Esophagus muscularis mucosa (tissue), 4 donors: ENCODE results near the gene QRICH2. TPM values are rescaled to one million over a fixed set of nuclear protein-coding genes. Genes with fewer than 3 reads are reported as not detected.

Source experiments
- DNase-seq: peaks from one replicate; pipeline ENCODE4 v3.0.0-alpha.2; 2017; ENCODE audit errors: extremely low spot score
- H3K27ac ChIP-seq, 4 donors: fragments of 200-600 bp; sonication (generic); replicated peaks in 1 of 4; 1 replicate in 3 of 4; 2 replicates in 1 of 4; pipeline ENCODE4 v1.5.1; 2016 to 2019; ENCODE audit warnings: mild to moderate bottlenecking in 1 of 4
- H3K27me3 ChIP-seq, 4 donors: fragments of 200-600 bp; sonication (generic); one replicate each; pipeline versions ENCODE4 v1.5.1 to v1.6.0; 2016 to 2019
- H3K36me3 ChIP-seq, 4 donors: fragments of 200-600 bp; sonication (generic); one replicate each; pipeline ENCODE4 v1.5.1; 2016 to 2019
- H3K4me1 ChIP-seq, 4 donors: fragments of 200-600 bp; sonication (generic); one replicate each; pipeline ENCODE4 v1.5.1; 2016 to 2019
- H3K4me3 ChIP-seq, 4 donors: fragments of 200-600 bp; sonication (generic); 1 replicate in 2 of 4; 2 replicates in 2 of 4; pipeline ENCODE4 v1.5.1; 2016 to 2019; ENCODE audit warnings: mild to moderate bottlenecking in 4 of 4, moderate library complexity in 1 of 4
- H3K9me3 ChIP-seq, 4 donors: fragments of 200-600 bp; sonication (generic); 1 replicate in 3 of 4; 2 replicates in 1 of 4; pipeline ENCODE4 v1.5.1; 2016 to 2019
- CTCF ChIP-seq, 3 experiments: fragments of 200-600 bp in 2 of 3; fragments of 450-650 bp in 1 of 3; sonication (generic) in 2 of 3; IDR thresholded peaks; one replicate each; pipeline ENCODE4 v1.5.1; 2017 to 2019; ENCODE audit warnings: antibody characterized with exemption in 3 of 3, mild to moderate bottlenecking in 2 of 3, moderate library complexity in 1 of 3
- EP300 ChIP-seq: sonication (generic); formaldehyde crosslinking; IDR thresholded peaks from one replicate; pipeline ENCODE4 v1.6.1; 2017; ENCODE audit warnings: antibody characterized with exemption
- POLR2A ChIP-seq: fragments of 450-650 bp; IDR thresholded peaks from one replicate; pipeline ENCODE4 v1.6.1; 2017; ENCODE audit warnings: antibody characterized with exemption, moderate library complexity, mild to moderate bottlenecking, low read depth
- POLR2AphosphoS5 ChIP-seq, 2 donors: sonication (generic); formaldehyde crosslinking; IDR thresholded peaks; one replicate each; pipeline ENCODE4 v1.6.1; 2017; ENCODE audit warnings: antibody characterized with exemption in 2 of 2
- WGBS: methylation state at CpG from one replicate; pipeline ENCODE4 v1.1.5; 2018; 5-methylcytosine and 5-hydroxymethylcytosine counted together
- intact Hi-C: fragments of 100-400 bp; cut with DNase I; formaldehyde crosslinking; loops from one replicate; pipeline ENCODE4 v1.15.1; 2023
- total RNA-seq, 4 donors: library from RNA; depleted of rRNA; stranded (reverse); fragments of >200 nt; gene quantifications; one replicate each; pipeline versions ENCODE4 v1.1.0 to v1.2.1, GENCODE V29; 2016

Gene QRICH2
- total RNA-seq, 4 donors from 2014 or later, result 1.7 to 2.6 (median 2.1) TPM

- Histone ChIP-seq H3K27ac (peak overlapping the region; percentile 91 to 96 (median 94)), H3K4me3 (peak overlapping the region; percentile 98 to 100 (median 100)), H3K4me1 (peaks cover 66 to 83% (median 72%) of the 10 kb centered on the region in 4 donors), H3K27me3 (no peaks in the 10 kb centered on the region), H3K36me3 (peaks cover 0 to 26% (median 23%) of the 10 kb centered on the region in 4 donors), H3K9me3 (no peaks in the 10 kb centered on the region)
- TF ChIP-seq CTCF (IDR thresholded peaks at IDR 0.05), result no peak
- no peak for TF ChIP-seq EP300
- TF ChIP-seq POLR2AphosphoS5 (IDR thresholded peaks at IDR 0.05), result no peak
- TF ChIP-seq POLR2A, result no peak
- 85% methylated on average over 4 of the region's 4 CpGs for WGBS
- DNase-seq, result no peak
- intact Hi-C loops, result no loop called here
Observed at GRCh38 chr17:76267051-76267576, 41.0 kb downstream of the QRICH2 start.

- WGBS, result 5% methylated on average over 5 of the region's 12 CpGs
- H3K27me3 ChIP-seq, result no peaks in the 10 kb centered on the region
- peak overlapping the region; percentile 98 to 100 (median 100) for H3K4me3 ChIP-seq
- DNase-seq, result no peak
- peaks cover 59 to 76% (median 67%) of the 10 kb centered on the region in 4 donors for H3K4me1 ChIP-seq
- H3K9me3 ChIP-seq, result no peaks in the 10 kb centered on the region
- intact Hi-C loops, result no loop called here
- H3K36me3 ChIP-seq, result peaks cover 0 to 26% (median 22%) of the 10 kb centered on the region in 4 donors
- peak overlapping the region; percentile 91 to 96 (median 94) for H3K27ac ChIP-seq
- TF ChIP-seq EP300, result no peak
- TF ChIP-seq CTCF (IDR thresholded peaks at IDR 0.05), result no peak
- no peak for TF ChIP-seq POLR2AphosphoS5 (IDR thresholded peaks at IDR 0.05)
- no peak for TF ChIP-seq POLR2A
Observed at GRCh38 chr17:76266244-76266938, 41.7 kb downstream of the QRICH2 start.

GRCh38 chr17:76265624-76266243 is 42.3 kb downstream of the QRICH2 start:
- intact Hi-C loops, result no loop called here
- peak overlapping the region; percentile 98 to 100 (median 100) for H3K4me3 ChIP-seq
- DNase-seq, result no peak
- peak overlapping the region; percentile 91 to 96 (median 94) for H3K27ac ChIP-seq
- WGBS, result no CpG with 5 or more reads among the region's 76 CpGs
- no peaks in the 10 kb centered on the region for H3K9me3 ChIP-seq
- H3K27me3 ChIP-seq, result no peaks in the 10 kb centered on the region
- peaks cover 0 to 20% (median 17%) of the 10 kb centered on the region in 4 donors for H3K36me3 ChIP-seq
- peak; percentile 17 to 27 for TF ChIP-seq POLR2AphosphoS5 (IDR thresholded peaks at IDR 0.05)
- TF ChIP-seq CTCF (IDR thresholded peaks at IDR 0.05), result no peak
- peaks cover 52 to 69% (median 62%) of the 10 kb centered on the region in 4 donors for H3K4me1 ChIP-seq

GRCh38 chr17:76264755-76265623 is 43.1 kb downstream of the QRICH2 start, which contains the start of gene UBALD2:
TSS of gene UBALD2 (plus strand) at chr17:76265348. CDS start at chr17:76265506, 158 bp downstream.
- Histone ChIP-seq H3K27ac (peak within 1 kb of the TSS; percentile 91 to 96 (median 94)), H3K9me3 (no peaks in the 10 kb centered on the region), H3K36me3 (peaks cover 0 to 12% (median 10%) of the 10 kb centered on the region in 4 donors), H3K4me3 (peak within 1 kb of the TSS; percentile 98 to 100 (median 100)), H3K27me3 (no peaks in the 10 kb centered on the region), H3K4me1 (peaks cover 50 to 64% (median 58%) of the 10 kb centered on the region in 4 donors)
- intact Hi-C loops, result no loop called here
- 0% methylated on average over 22 of the region's 94 CpGs for WGBS
- TF ChIP-seq POLR2AphosphoS5 (IDR thresholded peaks at IDR 0.05), result peak; percentile 90 to 93
- TF ChIP-seq CTCF (IDR thresholded peaks at IDR 0.05), result peak in 1 of 3 experiments; percentile 42
- TF ChIP-seq POLR2A, result peak; percentile 79
- TF ChIP-seq EP300, result no peak
- DNase-seq, result peak; percentile 100
